Measurements from ENCODE around the gene CUEDC2. TPM values are rescaled to one million over a fixed set of nuclear protein-coding genes. Genes with fewer than 3 reads are reported as not detected.
A peak's percentile ranks its signal among the peaks of the same experiment; 100 is the strongest.

The CUEDC2 gene
- polyA plus RNA-seq, 1 donor = 38.7 TPM

DNA sequence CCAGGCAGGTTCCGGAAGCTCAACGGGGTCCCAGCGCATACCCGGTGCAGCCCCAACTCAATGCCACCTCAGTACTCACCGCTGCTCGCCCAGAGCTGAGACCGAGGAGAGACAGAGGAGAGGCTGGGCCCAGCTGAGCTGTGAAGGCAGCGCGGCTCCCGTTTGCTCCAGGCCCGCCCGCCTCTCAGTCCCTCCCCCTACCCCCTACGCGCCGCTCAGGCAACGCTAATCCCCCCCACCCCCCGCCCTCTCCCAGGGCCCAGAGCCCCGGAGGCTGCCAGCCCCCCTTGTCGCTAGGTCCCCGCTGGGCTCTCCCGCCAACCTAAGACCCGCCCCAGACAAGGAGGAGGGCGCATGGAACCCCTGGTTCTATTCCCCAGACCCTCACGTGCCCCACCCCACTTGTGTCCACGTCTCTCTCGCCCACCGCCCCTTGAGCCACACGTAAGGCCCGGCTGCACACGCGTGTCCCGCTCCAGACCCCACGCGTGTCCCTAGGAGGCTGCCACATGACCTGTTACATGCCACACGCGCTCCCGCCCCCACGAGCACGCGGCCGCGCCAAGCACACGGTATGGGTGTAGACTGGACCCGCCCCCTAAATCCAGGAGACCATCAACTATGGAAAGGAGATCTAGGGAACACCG, 13.6 kb downstream of the CUEDC2 start, which contains the start of gene PSD:
Gene PSD (minus strand): TSS at position 164 of the 647 bp plus-strand sequence. CDS start 1,747 bp downstream, outside the sequence.
- peaks cover 7% of the 10 kb centered on the region for H3K9me3 ChIP-seq (ENCODE audit: control insufficient read depth, low read depth, low read length)
- DNase-seq = no peak
- peaks cover 14% of the 10 kb centered on the region for H3K27me3 ChIP-seq (ENCODE audit: control insufficient read depth, insufficient read depth, low read length)
- WGBS (ENCODE audit: insufficient coverage, low lambda C conversion rate) = no CpG with 5 or more reads among the region's 45 CpGs
- peak within 1 kb of the TSS; percentile 74 for H3K4me3 ChIP-seq (ENCODE audit: low read length)
- peaks cover 48% of the 10 kb centered on the region for H3K4me1 ChIP-seq (ENCODE audit: control insufficient read depth, insufficient read depth, low read length)
- peak within 1 kb of the TSS; percentile 92 for H3K27ac ChIP-seq (ENCODE audit: low read length)
- peaks cover 8% of the 10 kb centered on the region for H3K36me3 ChIP-seq (ENCODE audit: control insufficient read depth, insufficient read depth, low read length)

DNA sequence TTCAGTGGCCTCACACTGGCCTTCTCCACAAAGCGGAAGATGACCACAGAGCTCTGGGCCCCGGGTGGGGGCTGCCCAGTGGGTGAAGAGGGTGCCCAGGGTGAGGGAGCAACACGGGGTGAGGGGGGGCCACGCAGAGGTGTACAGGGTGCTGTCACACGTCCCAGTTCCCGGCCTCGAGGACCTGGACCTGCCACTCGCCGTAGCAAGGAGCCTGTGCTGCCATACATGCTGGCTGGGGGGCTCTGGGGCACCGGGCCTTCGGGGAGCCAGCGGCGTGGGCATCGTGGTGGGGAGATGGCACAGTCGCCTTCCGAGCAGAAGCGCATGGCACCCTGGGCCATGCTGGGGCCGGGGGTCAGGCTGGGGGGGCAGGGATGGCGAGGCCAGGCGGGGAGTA, 15.7 kb downstream of the CUEDC2 start:
- Histone ChIP-seq H3K27me3 (ENCODE audit: control insufficient read depth, insufficient read depth, low read length) (peaks cover 35% of the 10 kb centered on the region), H3K4me1 (ENCODE audit: control insufficient read depth, insufficient read depth, low read length) (peaks cover 38% of the 10 kb centered on the region), H3K4me3 (ENCODE audit: low read length) (peak overlapping the region; percentile 27), H3K9me3 (ENCODE audit: control insufficient read depth, low read depth, low read length) (peaks cover 7% of the 10 kb centered on the region), H3K36me3 (ENCODE audit: control insufficient read depth, insufficient read depth, low read length) (peaks cover 2% of the 10 kb centered on the region), H3K27ac (ENCODE audit: low read length) (peak overlapping the region; percentile 77)
- no peak for DNase-seq
- WGBS (ENCODE audit: insufficient coverage, low lambda C conversion rate) = no CpG with 5 or more reads among the region's 20 CpGs

- no CpG with 5 or more reads among the region's 9 CpGs for WGBS (ENCODE audit: insufficient coverage, low lambda C conversion rate)
- peaks cover 38% of the 10 kb centered on the region for H3K4me1 ChIP-seq (ENCODE audit: control insufficient read depth, insufficient read depth, low read length)
- peak; percentile 88 to 92 for DNase-seq
- peaks cover 2% of the 10 kb centered on the region for H3K36me3 ChIP-seq (ENCODE audit: control insufficient read depth, insufficient read depth, low read length)
- peak overlapping the region; percentile 46 for H3K4me3 ChIP-seq (ENCODE audit: low read length)
- H3K27ac ChIP-seq (ENCODE audit: low read length) = peak overlapping the region; percentile 88
- H3K9me3 ChIP-seq (ENCODE audit: control insufficient read depth, low read depth, low read length) = peaks cover 7% of the 10 kb centered on the region
- H3K27me3 ChIP-seq (ENCODE audit: control insufficient read depth, insufficient read depth, low read length) = peaks cover 39% of the 10 kb centered on the region
These were observed 16.1 kb downstream of the CUEDC2 start for GRCh38 chr10:102416283-102416682.

- peaks cover 45% of the 10 kb centered on the region for H3K4me1 ChIP-seq (ENCODE audit: control insufficient read depth, insufficient read depth, low read length)
- H3K4me3 ChIP-seq (ENCODE audit: low read length) = peak overlapping the region; percentile 46
- DNase-seq = no peak
- peaks cover 7% of the 10 kb centered on the region for H3K9me3 ChIP-seq (ENCODE audit: control insufficient read depth, low read depth, low read length)
- H3K36me3 ChIP-seq (ENCODE audit: control insufficient read depth, insufficient read depth, low read length) = peaks cover 2% of the 10 kb centered on the region
- peaks cover 54% of the 10 kb centered on the region for H3K27me3 ChIP-seq (ENCODE audit: control insufficient read depth, insufficient read depth, low read length)
- H3K27ac ChIP-seq (ENCODE audit: low read length) = no peak overlapping the region
- no CpG with 5 or more reads among the region's 20 CpGs for WGBS (ENCODE audit: insufficient coverage, low lambda C conversion rate)
These were observed 17.6 kb downstream of the CUEDC2 start for GRCh38 chr10:102414749-102415148.

DNA sequence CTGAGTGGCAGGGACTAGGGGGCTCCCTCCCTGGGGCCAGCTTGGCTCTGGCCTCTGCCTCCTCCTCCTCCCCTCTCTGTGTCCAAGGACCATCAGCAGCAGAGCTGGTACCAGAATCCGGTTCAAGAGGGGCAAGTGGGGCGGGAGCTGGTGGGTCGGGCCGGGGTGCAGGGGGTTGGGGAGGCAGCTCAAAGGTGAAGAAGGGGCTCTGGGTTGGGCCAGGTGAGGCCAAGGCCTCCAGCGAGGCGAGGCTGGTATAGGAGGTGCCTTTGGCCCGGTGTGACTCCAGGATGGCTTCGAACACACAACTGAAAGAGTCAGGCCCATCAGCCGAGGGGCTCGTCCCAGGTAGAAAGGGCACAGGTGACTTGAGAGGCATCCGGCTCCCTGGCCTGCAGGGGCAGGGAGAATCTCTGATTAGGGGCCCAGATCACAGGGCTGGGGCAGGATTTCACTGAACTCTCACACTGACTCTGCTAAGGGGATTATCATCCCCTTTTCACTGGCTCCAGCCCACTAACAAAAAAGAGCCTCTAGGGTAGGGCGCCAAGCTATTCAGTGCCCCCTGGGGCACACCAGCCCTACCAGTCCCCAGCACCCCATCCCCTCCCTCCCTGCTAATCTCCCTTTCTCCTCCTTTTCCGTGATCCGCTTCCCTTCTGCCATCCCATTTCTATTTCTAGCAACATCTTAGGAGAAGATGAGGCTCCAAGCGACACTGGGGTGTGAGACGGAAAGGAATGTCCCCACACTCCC, 18.4 kb downstream of the CUEDC2 start:
- Histone ChIP-seq H3K4me3 (ENCODE audit: low read length) (peak overlapping the region; percentile 46), H3K27ac (ENCODE audit: low read length) (no peak overlapping the region), H3K27me3 (ENCODE audit: control insufficient read depth, insufficient read depth, low read length) (peaks cover 58% of the 10 kb centered on the region), H3K36me3 (ENCODE audit: control insufficient read depth, insufficient read depth, low read length) (peaks cover 2% of the 10 kb centered on the region), H3K4me1 (ENCODE audit: control insufficient read depth, insufficient read depth, low read length) (peaks cover 44% of the 10 kb centered on the region), H3K9me3 (ENCODE audit: control insufficient read depth, low read depth, low read length) (peaks cover 10% of the 10 kb centered on the region)
- 78% methylated on average over 3 of the region's 16 CpGs for WGBS (ENCODE audit: insufficient coverage, low lambda C conversion rate)
- DNase-seq = no peak

DNA sequence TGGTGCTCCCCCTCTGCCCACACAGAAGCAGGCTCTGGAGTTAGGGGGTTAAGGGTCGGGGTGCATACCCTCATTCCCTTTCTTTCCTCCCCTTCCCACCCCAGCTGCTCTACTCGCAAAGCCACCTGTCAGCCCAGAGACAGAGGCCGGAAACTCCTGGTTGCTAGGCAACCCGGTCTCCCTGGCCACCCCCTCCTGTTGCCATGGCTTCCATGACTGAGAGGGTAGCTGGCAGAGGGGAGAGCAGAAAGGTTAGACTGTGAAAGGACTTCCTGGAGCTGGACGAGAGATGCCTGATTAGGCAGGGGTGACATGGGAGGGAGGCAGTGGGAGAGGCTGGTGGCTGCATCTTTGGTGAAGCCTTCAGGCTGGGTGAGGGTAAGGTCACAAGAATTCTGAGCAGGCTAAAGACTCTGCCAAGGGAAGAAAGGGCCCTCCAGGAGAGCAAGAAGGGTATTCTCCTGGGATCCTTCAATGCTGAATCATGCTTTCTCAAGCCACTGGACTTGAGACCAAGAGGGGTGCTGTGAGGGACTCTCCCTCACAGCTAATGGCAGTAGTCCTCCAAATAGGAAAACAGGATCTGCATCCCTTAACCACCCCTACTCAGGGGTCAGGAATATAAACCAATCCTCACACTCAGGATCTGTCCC, 19.2 kb downstream of the CUEDC2 start:
- peaks cover 42% of the 10 kb centered on the region for H3K4me1 ChIP-seq (ENCODE audit: control insufficient read depth, insufficient read depth, low read length)
- H3K27me3 ChIP-seq (ENCODE audit: control insufficient read depth, insufficient read depth, low read length) = peaks cover 58% of the 10 kb centered on the region
- no peak overlapping the region for H3K27ac ChIP-seq (ENCODE audit: low read length)
- H3K36me3 ChIP-seq (ENCODE audit: control insufficient read depth, insufficient read depth, low read length) = peaks cover 2% of the 10 kb centered on the region
- no peak for DNase-seq
- no peak overlapping the region for H3K4me3 ChIP-seq (ENCODE audit: low read length)
- WGBS (ENCODE audit: insufficient coverage, low lambda C conversion rate) = no CpG with 5 or more reads among the region's 5 CpGs
- peaks cover 8% of the 10 kb centered on the region for H3K9me3 ChIP-seq (ENCODE audit: control insufficient read depth, low read depth, low read length)

GRCh38 chr10:102412293-102412692, 20.1 kb downstream of the CUEDC2 start:
- Histone ChIP-seq H3K27ac (ENCODE audit: low read length) (no peak overlapping the region), H3K4me3 (ENCODE audit: low read length) (no peak overlapping the region), H3K9me3 (ENCODE audit: control insufficient read depth, low read depth, low read length) (peaks cover 8% of the 10 kb centered on the region), H3K36me3 (ENCODE audit: control insufficient read depth, insufficient read depth, low read length) (peaks cover 2% of the 10 kb centered on the region), H3K4me1 (ENCODE audit: control insufficient read depth, insufficient read depth, low read length) (peaks cover 40% of the 10 kb centered on the region), H3K27me3 (ENCODE audit: control insufficient read depth, insufficient read depth, low read length) (peaks cover 66% of the 10 kb centered on the region)
- no peak for DNase-seq
- no CpG with 5 or more reads among the region's 10 CpGs for WGBS (ENCODE audit: insufficient coverage, low lambda C conversion rate)

DNA sequence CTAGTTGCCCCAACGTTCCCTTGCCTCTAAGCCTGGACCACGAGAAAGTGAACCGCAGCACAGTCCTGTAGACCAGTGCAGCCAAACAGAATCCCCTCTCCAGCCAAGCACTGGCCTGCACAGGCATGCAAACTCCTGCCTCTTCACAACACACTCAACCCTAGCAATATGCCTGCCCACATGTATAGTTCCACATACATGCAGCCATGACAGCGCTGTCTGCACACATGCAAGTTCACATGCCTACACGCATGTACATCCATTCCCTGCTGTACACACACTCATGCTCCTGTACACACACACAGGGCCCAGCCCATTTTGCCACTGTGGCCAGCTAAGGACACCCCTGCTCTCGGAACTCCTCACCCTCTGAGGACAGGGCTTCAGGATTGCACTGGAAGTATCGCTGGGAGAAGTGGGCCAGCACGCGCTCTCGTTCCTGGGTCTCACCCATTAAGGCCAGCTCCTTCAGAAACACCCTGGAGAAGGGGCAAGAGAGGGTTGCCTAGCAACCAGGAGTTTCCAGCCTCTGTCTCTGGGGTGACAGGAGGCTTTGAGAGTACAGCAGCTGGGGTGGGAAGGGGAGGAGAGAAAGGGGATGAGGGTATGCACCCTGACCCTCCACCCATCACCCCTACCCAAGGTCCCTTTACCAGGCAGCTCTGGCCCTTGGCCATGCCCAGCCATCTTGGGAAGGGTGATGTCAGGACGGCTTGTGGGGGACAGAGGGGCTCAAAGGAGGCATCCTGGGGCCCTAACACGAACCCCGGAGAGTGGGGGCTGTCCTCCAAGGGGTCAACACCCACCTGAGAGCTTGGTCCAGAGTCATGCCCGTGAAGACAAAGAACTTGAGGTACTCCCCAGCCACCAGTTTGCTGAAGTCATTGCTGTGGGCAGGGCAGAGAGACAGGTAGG, 20.8 kb downstream of the CUEDC2 start:
- Histone ChIP-seq H3K4me3 (ENCODE audit: low read length) (no peak overlapping the region), H3K27me3 (ENCODE audit: control insufficient read depth, insufficient read depth, low read length) (peaks cover 64% of the 10 kb centered on the region), H3K9me3 (ENCODE audit: control insufficient read depth, low read depth, low read length) (peaks cover 8% of the 10 kb centered on the region), H3K36me3 (ENCODE audit: control insufficient read depth, insufficient read depth, low read length) (peaks cover 2% of the 10 kb centered on the region), H3K27ac (ENCODE audit: low read length) (peak overlapping the region; percentile 80), H3K4me1 (ENCODE audit: control insufficient read depth, insufficient read depth, low read length) (peaks cover 33% of the 10 kb centered on the region)
- WGBS (ENCODE audit: insufficient coverage, low lambda C conversion rate) = no CpG with 5 or more reads among the region's 14 CpGs
- no peak for DNase-seq

GRCh38 chr10:102410429-102411073, 21.8 kb downstream of the CUEDC2 start:
- WGBS (ENCODE audit: insufficient coverage, low lambda C conversion rate) = no CpG with 5 or more reads among the region's 48 CpGs
- peaks cover 64% of the 10 kb centered on the region for H3K27me3 ChIP-seq (ENCODE audit: control insufficient read depth, insufficient read depth, low read length)
- H3K27ac ChIP-seq (ENCODE audit: low read length) = peak overlapping the region; percentile 80
- H3K36me3 ChIP-seq (ENCODE audit: control insufficient read depth, insufficient read depth, low read length) = peaks cover 2% of the 10 kb centered on the region
- H3K9me3 ChIP-seq (ENCODE audit: control insufficient read depth, low read depth, low read length) = peaks cover 8% of the 10 kb centered on the region
- DNase-seq = peak in 1 of 2 donors; percentile 52
- peaks cover 29% of the 10 kb centered on the region for H3K4me1 ChIP-seq (ENCODE audit: control insufficient read depth, insufficient read depth, low read length)
- H3K4me3 ChIP-seq (ENCODE audit: low read length) = peak overlapping the region; percentile 49

All from large intestine (tissue), 3 donors.